Testis (tissue), 2 donors: ENCODE data around the gene GUCY1A2.

ENCODE experiments used
- CTCF ChIP-seq, 3 experiments: fragments of 450-650 bp in 2 of 3; fragments of 200-600 bp in 1 of 3; sonication (generic) in 1 of 3; IDR thresholded peaks; one replicate each; pipeline ENCODE4 v1.5.1; 2016 to 2019; ENCODE audit warnings: antibody characterized with exemption in 3 of 3, mild to moderate bottlenecking in 2 of 3, moderate library complexity in 1 of 3
- POLR2A ChIP-seq: fragments of 450-650 bp; IDR thresholded peaks from one replicate; pipeline ENCODE4 v1.6.1; 2017; ENCODE audit warnings: antibody characterized with exemption, mild to moderate bottlenecking, moderate library complexity

- no peak for TF ChIP-seq CTCF (IDR thresholded peaks at IDR 0.05)
- TF ChIP-seq POLR2A = no peak
Measured at GRCh38 chr11:106920899-106921509, 97.3 kb downstream of the GUCY1A2 start.
